ENCODE measurements around the gene NRG3. TPM values are rescaled to one million over a fixed set of nuclear protein-coding genes. Genes with fewer than 3 reads are reported as not detected.

Gene NRG3
- total RNA-seq, 1 experiment from 2014 or later = not detected

DNA sequence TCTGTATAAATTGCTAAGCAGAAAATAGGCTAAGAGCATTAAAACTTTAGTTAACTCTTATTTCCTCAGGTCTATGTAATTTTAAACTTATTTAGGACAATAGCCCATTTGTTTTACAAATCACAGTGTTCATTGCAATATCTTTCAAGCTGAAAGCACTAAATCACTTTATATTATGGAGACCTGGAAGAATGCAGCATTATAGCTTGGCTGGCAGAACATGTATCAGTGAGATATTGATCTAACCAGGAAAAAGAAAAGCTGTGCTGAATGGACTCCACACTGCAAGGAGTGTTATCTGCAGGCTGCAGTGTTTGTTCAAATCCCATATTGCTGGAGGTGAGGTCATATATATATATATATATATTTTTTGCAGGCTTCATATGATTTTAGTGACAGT lies 517.5 kb downstream of the NRG3 start (continued):
- TF ChIP-seq, protein P1, sequence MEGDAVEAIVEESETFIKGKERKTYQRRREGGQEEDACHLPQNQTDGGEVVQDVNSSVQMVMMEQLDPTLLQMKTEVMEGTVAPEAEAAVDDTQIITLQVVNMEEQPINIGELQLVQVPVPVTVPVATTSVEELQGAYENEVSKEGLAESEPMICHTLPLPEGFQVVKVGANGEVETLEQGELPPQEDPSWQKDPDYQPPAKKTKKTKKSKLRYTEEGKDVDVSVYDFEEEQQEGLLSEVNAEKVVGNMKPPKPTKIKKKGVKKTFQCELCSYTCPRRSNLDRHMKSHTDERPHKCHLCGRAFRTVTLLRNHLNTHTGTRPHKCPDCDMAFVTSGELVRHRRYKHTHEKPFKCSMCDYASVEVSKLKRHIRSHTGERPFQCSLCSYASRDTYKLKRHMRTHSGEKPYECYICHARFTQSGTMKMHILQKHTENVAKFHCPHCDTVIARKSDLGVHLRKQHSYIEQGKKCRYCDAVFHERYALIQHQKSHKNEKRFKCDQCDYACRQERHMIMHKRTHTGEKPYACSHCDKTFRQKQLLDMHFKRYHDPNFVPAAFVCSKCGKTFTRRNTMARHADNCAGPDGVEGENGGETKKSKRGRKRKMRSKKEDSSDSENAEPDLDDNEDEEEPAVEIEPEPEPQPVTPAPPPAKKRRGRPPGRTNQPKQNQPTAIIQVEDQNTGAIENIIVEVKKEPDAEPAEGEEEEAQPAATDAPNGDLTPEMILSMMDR (IDR thresholded peaks at IDR 0.05 in 2 of 3, conservative IDR thresholded peaks at IDR 0.05 in 1 of 3; ENCODE audit: borderline replicate concordance in 1 of 3, insufficient read depth in 1 of 3, low read depth in 2 of 3, low read length in 2 of 3) = no peak
- no peak for TF ChIP-seq ZNF274 (IDR thresholded peaks at IDR 0.05; ENCODE audit: low read depth, low read length)
- TF ChIP-seq JUND (IDR thresholded peaks at IDR 0.05) = no peak
- no peak for TF ChIP-seq POLR2AphosphoS5 (IDR thresholded peaks at IDR 0.05; ENCODE audit: low read depth, low read length)
- no peak for TF ChIP-seq CBX3 (IDR thresholded peaks at IDR 0.05; ENCODE audit: low read depth)
- TF ChIP-seq EZH2phosphoT487 (IDR thresholded peaks at IDR 0.05; ENCODE audit: borderline replicate concordance) = no peak
- no peak for TF ChIP-seq YY1 (IDR thresholded peaks at IDR 0.05; ENCODE audit: extremely low read depth, insufficient replicate concordance, low read depth, low read length)
- TF ChIP-seq ELF1 (IDR thresholded peaks at IDR 0.05; ENCODE audit: borderline replicate concordance, low read depth) = no peak
- no peak for TF ChIP-seq SP1 (IDR thresholded peaks at IDR 0.05; ENCODE audit: low read depth)
- TF ChIP-seq, protein P2, sequence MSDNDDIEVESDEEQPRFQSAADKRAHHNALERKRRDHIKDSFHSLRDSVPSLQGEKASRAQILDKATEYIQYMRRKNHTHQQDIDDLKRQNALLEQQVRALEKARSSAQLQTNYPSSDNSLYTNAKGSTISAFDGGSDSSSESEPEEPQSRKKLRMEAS (IDR thresholded peaks at IDR 0.05) = no peak
- no peak for TF ChIP-seq SRF (IDR thresholded peaks at IDR 0.05; ENCODE audit: low read depth)
- no peak for TF ChIP-seq FOSL1 (IDR thresholded peaks at IDR 0.05; ENCODE audit: low read depth)

DNA sequence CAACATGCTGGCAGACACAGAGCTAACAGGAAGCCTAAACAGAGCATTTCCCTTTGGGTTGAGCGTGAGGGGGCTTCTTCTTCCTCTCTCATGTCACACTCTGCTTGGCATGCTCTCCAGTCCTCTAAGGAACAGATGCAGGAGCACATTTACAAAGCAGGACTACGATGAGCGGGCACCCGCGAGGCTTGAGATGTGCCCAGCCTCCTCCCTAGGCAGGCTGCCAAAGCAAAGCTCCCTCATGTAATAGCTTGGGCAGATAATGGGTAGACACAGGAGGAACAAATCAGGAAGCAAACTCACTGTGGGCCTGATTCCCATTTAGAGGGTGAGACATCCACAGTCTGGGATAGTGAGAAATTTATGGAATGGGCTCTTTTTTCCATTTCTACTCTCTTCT lies 519.1 kb downstream of the NRG3 start:
- RAD21 ChIA-PET (ENCODE audit: low non-redundant PET in 1 of 2, low total read pairs in 2 of 2, uncharacterized antibody in 2 of 2, unreplicated experiment in 2 of 2) = no interaction called here
- CTCF ChIA-PET = no interaction called here
- intact Hi-C loops (cut with micrococcal nuclease) = no loop called here
- H3K4me2 ChIP-seq (ENCODE audit: low read length) = no peak overlapping the region
- H3K4me1 ChIP-seq (ENCODE audit: control insufficient read depth in 1 of 2, insufficient read depth in 2 of 2, low read length in 2 of 2) = no peaks in the 10 kb centered on the region
- ATAC-seq = no peak
- peaks cover 5 to 33% of the 10 kb centered on the region in 2 experiments; a peak in 2 of 4 replicates for H3K9me3 ChIP-seq (ENCODE audit: control insufficient read depth in 1 of 2, insufficient read depth in 1 of 2, low read depth in 1 of 2, low read length in 2 of 2)
- H3K9me2 ChIP-seq (ENCODE audit: insufficient read depth) = no peaks in the 10 kb centered on the region
- H3K36me3 ChIP-seq (ENCODE audit: control insufficient read depth in 1 of 2, insufficient read depth in 2 of 2, low read length in 2 of 2) = no peaks in the 10 kb centered on the region
- no peaks in the 10 kb centered on the region for H3K79me2 ChIP-seq (ENCODE audit: insufficient read depth, low read length)
- no peak overlapping the region for H3K9ac ChIP-seq (ENCODE audit: low read length)
- POLR2A ChIA-PET = no interaction called here
- TF ChIP-seq CEBPB (IDR thresholded peaks at IDR 0.05; ENCODE audit: low read depth) (no peak), YY1 (IDR thresholded peaks at IDR 0.05; ENCODE audit: extremely low read depth, insufficient replicate concordance, low read depth, low read length) (no peak)
- no peak overlapping the region for H3K4me3 ChIP-seq (replicated peaks in 1 of 2; ENCODE audit: low read depth in 1 of 2, low read length in 2 of 2)
- H3K27me3 ChIP-seq (ENCODE audit: insufficient read depth, low read length) = no peaks in the 10 kb centered on the region
- H2AFZ ChIP-seq (ENCODE audit: low read depth, low read length, poor library complexity, severe bottlenecking) = no peak overlapping the region
- no peak for DNase-seq (ENCODE audit: low read depth, low spot score)
- H3K27ac ChIP-seq (ENCODE audit: low read depth, low read length) = no peak overlapping the region
- no peaks in the 10 kb centered on the region for H4K20me1 ChIP-seq (ENCODE audit: insufficient read depth)
- no TSS peak for BruUV-seq (replicated peaks)
